GM12891 (cell line): ENCODE data around the gene ABCC4.
"Not testable (repeated sequence)": the region's sequence is repeated elsewhere in the genome, so short reads cannot be mapped to it uniquely, and the experiment has no call there.

Source experiments
- DNase-seq: peaks from one replicate; pipeline ENCODE4 v3.0.0; 2011; ENCODE audit warnings: low spot score; ENCODE audit not compliant: insufficient read length
- FAIRE-seq: peaks from 2 replicates; lab custom pipeline; 2011; peaks lifted over from hg19 to GRCh38; lab: Jason Lieb, UNC
- PAX5 ChIP-seq: IDR thresholded peaks from 2 replicates; pipeline ENCODE4 v1.6.1; 2011; ENCODE audit warnings: low read length, moderate library complexity, mild to moderate bottlenecking; ENCODE audit not compliant: insufficient read depth, severe bottlenecking
- POLR2A ChIP-seq: IDR thresholded peaks from 2 replicates; pipeline ENCODE4 v1.6.1; 2011; ENCODE audit warnings: low read depth, low read length, control low read depth
- POLR2AphosphoS5 ChIP-seq: IDR thresholded peaks from 2 replicates; pipeline ENCODE4 v1.6.1; 2011; ENCODE audit warnings: low read depth, low read length, control low read depth
- POU2F2 ChIP-seq: IDR thresholded peaks from 2 replicates; pipeline ENCODE4 v1.6.1; 2011; ENCODE audit warnings: low read depth, mild to moderate bottlenecking, control low read depth, low read length, moderate library complexity
- SPI1 ChIP-seq: IDR thresholded peaks from 2 replicates; pipeline ENCODE4 v1.6.1; 2011; ENCODE audit warnings: low read depth, low read length, control low read depth
- TAF1 ChIP-seq: IDR thresholded peaks from 2 replicates; pipeline ENCODE4 v1.6.1; 2011; ENCODE audit warnings: low read depth, low read length, control low read depth

ABCC4 gene

DNA sequence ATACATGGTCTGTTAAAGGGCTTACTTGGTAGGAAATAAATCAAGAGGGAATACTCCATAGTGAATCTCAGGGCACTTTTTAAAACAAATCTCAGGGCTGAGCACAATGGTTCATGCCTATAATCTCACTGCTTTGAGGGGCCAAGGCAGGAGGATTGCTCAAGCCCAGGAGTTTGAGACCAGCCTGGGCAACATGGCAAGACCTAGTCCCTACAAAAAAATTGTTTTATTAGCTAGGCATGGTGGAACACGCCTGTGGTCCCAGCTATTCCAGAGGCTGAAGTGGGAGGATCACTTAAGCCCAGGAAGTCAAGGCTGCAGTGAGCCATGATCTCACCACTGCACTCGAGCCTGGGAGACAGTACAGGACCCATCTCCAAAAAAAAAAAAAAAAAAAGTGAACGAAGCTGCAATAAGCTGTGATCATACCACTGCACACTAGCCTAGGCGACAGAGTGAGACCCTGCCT is 25.2 kb downstream of the ABCC4 start:
- no peak for DNase-seq
- TF ChIP-seq POLR2A: no peak
- no peak for TF ChIP-seq POLR2AphosphoS5
- TF ChIP-seq TAF1: no peak
- no peak for TF ChIP-seq POU2F2
- TF ChIP-seq PAX5: no peak
- TF ChIP-seq SPI1: no peak
- no peak for FAIRE-seq

DNA sequence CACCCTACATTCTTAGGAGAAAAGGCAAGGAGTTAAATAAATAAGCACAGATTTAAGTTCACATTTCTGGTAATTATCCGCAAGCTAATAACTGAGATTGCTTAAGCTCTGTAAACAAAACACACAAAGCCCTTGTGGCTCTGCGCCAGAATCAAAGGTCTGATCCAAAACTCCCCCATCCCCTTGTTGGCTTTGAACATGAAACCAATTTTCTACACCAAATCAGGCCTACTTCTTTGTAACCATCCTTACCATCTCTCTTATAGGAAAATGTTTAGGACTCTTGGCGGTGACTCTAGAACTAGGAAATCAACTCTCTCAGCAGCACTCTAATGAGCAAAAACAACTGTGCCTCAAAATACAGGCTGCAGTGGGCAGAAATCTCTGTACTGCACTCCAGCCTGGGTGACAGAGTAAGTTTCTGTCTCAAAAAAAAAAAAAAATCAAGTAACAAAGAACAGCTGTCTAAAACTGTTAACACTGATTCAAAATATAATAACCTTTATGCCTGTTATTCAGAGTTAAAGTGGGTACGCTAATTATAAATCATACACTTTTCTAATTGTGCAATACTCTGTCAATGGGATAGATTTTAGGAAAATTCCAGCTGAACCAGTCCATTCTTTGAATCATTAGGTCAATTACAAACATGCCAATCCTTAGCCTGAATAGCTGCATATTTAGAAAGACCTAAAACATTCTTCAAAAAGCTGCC is 25.8 kb downstream of the ABCC4 start:
- no peak for DNase-seq
- FAIRE-seq: no peak
- TF ChIP-seq TAF1: no peak
- TF ChIP-seq PAX5: no peak
- TF ChIP-seq POLR2AphosphoS5: no peak

DNA sequence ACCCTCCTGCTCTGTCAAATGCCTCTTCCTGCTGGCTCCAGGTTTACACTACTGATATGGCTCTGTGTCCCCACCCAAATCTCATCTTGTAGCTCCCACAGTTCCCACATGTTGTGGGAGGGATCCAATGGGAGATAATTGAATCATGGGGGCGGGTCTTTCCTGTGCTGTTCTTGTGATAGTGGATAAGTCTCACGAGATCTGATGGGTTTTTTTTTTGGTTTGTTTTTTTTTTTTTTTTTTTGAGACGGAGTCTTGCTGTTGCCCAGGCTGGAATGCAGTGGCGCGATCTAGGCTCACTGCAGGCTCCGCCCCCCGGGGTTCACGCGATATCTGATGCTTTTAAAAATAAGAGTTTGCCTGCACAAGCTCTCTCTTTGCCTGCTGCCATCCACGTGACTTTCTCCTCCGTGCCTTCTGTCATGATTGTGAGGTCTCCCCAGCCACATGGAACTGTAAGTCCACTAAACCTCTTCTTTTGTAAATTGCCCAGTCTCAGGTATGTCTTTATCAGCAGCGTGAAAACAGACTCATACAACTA is 27.6 kb downstream of the ABCC4 start:
- FAIRE-seq, DNase-seq: not testable (repeated sequence)

DNA sequence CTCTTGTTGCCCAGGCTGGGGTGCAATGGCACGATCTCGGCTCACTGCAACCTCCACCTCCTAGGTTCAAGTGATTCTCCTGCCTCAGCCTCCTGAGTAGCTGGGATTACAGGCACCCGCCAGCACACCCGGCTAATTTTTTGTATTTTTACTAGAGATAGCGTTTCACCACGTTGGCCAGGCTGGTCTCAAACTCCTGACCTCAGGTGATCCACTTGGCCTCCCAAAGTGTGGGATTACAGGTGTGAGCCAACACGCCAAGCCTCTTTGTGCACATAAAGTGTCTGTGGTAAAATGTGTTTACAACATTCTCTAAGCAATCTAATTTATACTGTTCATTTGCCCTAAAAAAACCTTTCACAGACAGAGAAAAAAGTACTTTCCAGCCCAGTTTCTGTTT is 29.2 kb downstream of the ABCC4 start:
- not testable (repeated sequence) for FAIRE-seq, DNase-seq

DNA sequence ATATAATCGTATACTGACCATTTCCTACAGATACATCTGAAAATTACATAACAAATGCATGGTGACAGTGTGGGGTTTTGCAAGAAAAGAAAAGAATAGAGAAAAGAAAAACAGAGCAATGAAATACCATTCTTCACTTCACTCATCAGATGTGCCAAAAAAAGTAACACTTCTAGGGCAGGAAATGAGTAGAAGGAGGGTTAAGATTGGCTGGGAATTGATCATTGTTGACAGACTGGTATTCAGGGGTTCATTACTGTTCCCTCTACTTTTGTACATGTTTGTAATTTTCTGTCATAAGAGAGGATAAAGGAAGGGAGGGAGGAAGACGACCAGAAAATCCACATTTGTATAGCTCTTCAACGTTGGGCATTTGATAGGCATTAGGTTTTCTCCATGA is 31.5 kb downstream of the ABCC4 start:
- FAIRE-seq (no peak), DNase-seq (no peak)
- TF ChIP-seq POLR2AphosphoS5: no peak
- no peak for TF ChIP-seq POU2F2
- no peak for TF ChIP-seq TAF1
- TF ChIP-seq SPI1: no peak
- TF ChIP-seq POLR2A: no peak
- no peak for TF ChIP-seq PAX5

DNA sequence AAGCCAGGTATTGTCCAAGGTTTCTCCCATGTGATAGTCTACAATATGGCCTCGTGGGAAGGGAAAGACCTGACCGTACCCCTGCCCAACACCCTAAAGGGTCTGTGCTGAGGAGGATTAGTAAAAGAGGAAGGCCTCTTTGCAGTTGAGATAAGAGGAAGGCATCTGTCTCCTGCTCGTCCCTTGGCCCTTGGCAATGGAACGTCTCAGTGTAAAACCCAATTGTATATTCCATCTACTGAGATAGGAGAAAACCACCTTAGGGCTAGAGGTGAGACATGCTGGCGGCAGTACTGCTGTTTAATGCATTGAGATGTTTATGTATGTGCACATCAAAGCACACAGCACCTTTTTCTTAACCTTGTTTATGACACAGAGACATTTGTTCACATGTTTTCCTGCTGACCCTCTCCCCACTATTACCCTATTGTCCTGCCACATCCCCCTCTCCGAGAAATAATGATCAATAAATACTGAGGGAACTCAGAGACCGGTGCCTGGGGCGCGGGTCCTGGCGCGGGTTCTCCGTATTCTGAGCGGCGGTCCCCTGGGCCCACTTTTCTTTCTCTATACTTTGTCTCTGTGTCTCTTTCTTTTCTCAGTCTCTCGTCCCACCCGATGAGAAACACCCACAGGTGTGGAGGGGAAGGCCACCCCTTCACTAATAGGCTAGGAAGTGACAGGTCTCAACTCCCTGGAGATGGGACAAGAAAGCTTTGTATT is 32.7 kb downstream of the ABCC4 start:
- FAIRE-seq, DNase-seq: not testable (repeated sequence)

DNA sequence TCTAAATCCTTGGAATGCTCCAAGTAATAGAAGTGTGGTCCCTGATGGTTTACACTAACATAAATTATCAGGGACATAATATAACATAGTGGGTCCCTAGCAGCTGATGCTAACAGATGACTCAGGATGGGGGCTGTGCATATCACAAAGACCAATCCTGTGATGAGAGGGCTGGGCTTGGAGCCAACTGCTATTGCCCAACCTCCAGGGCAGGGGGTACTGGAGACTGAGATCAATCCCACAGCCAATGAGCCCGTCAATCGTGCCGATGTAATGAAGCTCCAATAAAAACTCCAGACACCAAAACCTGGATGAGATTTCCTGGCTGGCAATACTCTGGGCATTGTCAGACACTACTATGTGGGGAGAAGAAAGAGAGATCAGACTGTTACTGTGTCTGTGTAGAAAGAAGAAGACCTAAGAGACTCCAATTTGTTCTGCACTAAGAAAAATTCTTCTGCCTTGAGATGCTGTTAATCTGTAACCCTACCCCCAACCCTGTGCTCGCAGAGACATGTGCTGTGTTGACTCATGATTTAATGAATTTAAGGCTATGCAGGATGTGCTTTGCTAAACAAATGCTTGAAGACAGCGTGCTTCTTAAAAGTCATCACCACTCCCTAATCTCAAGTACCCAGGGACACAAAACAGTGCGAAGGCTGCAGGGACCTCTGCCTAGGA is 33.4 kb downstream of the ABCC4 start:
- no peak for DNase-seq
- no peak for TF ChIP-seq SPI1
- no peak for TF ChIP-seq POLR2A
- TF ChIP-seq TAF1: no peak
- no peak for TF ChIP-seq POLR2AphosphoS5
- TF ChIP-seq PAX5: no peak
- no peak for TF ChIP-seq POU2F2
- no peak for FAIRE-seq

DNA sequence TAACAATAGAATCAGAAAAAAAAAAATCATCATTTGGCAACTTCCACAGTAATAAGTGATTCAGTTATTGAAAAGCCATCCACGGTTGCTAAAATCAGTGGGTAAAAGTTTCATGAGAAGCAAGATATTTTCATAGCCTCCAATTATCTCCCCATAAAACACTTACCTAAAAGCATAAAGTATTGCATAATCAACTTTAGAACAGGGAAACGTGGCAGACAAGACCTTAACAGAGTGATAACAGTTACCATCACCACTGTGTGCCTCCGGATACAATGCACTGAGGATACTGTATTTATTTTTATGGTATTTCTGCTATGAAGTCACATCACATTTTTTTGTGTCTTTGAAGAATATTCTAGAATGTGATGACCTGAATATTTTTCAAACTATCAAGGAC is 37.0 kb downstream of the ABCC4 start:
- TF ChIP-seq TAF1: no peak
- TF ChIP-seq POLR2AphosphoS5: no peak
- no peak for TF ChIP-seq POU2F2
- no peak for TF ChIP-seq POLR2A
- TF ChIP-seq SPI1: no peak
- no peak for TF ChIP-seq PAX5
- FAIRE-seq: no peak

DNA sequence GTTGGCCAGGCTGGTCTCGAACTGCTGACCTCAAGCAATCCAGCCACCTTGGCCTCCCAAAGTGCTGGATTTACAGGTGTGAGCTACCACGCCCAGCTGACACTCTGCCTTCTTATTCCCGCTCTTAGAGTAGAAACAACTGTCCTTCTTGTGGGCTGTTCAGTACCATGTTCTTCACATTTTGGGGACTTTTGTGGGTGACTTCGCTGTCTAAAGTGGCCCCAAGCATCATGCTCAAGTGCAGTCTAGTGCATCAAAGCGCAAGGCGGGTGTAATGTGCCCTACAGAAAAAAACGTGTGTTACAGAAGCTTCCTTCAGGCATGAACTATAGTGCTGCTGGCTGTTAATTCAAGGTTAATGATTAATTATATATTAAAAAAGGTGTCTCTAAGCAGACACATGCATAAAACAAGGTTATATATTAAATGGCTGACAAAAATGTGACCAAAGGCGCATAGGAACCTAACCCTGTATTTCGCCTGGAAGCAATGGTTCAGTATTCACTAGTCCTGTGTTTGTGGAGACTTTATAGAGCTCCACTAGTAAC is 38.3 kb downstream of the ABCC4 start:
- FAIRE-seq: no peak
- TF ChIP-seq POLR2A (no peak), TAF1 (no peak), PAX5 (no peak), POU2F2 (no peak)
- DNase-seq: no peak

More for the DNA sequence above, 37.0 kb downstream of the ABCC4 start:
- DNase-seq: no peak

DNA sequence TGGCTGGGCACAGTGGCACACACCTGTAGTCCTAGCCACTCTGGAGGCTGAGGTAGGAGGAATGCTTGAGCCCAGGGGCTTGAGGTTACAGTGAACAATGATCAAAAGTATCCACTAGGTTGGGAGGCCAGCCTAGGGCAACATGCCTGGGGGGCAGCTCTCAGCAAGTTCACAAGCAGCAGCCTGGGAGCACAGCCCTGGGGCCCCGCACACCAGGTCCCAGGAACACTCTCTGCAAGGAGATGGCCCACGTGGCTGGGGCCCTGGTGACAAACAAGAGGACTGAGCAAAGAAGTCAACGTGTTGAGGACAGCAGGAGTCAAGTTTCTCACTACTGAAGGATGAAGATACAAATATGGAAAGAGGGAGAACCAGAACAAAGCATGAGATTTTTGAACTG is 39.3 kb downstream of the ABCC4 start:
- DNase-seq: no peak
- no peak for FAIRE-seq
- TF ChIP-seq POU2F2: no peak
- no peak for TF ChIP-seq POLR2AphosphoS5
- no peak for TF ChIP-seq SPI1
- no peak for TF ChIP-seq POLR2A
- TF ChIP-seq TAF1: no peak
- no peak for TF ChIP-seq PAX5
